ENCODE measurements around the gene MPP3. TPM values are rescaled to one million over a fixed set of nuclear protein-coding genes. Genes with fewer than 3 reads are reported as not detected.

The MPP3 gene
- total RNA-seq, result 8.7 and 9.1 TPM in 2 replicates

DNA sequence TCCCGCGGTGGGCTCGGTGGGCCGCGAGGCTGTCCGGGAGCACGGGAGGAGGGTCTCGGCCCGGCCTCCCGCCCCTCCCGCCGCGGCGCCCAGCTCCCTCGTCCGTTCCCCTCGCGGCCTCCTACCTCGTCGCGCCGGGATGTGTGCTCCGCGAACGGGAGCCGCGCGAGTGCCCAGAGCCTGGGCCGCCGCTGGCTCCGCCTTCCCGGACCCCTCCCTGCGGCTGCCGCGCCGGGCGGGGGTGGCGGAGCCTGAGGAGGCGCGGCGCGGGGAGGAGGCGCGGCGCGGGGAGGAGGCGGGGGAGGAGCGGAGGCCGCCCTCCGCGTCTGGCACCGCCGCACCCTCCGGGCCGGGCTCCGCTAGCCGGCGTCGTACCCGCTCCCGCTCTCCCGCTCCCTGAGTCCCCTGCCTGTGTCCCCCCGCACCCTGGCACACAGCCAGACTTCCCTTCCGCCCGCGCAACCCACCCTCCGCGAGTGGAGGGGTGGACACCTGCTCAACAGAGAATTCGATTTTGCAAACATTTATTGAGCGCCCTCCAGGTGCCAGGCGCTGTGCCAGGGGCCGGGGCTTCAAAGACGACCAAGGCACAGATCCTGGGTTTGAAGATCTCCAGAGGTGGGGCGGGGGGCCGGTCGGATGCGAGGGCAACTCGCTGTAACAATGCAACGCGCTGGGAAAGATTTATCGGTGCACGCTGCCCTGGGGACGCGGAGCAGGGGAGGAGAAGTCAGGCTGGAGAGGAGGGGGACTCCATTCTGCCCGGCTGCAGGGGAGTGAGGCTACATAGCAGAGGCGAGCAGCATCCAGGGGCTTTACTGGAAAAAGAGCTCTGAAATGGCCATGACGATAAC lies at the start of gene MPP3:
TSS of gene MPP3 (minus strand) at position 171 of the 854 bp plus-strand sequence. CDS start 1,240 bp downstream, outside the sequence.
- TF ChIP-seq, protein P1, sequence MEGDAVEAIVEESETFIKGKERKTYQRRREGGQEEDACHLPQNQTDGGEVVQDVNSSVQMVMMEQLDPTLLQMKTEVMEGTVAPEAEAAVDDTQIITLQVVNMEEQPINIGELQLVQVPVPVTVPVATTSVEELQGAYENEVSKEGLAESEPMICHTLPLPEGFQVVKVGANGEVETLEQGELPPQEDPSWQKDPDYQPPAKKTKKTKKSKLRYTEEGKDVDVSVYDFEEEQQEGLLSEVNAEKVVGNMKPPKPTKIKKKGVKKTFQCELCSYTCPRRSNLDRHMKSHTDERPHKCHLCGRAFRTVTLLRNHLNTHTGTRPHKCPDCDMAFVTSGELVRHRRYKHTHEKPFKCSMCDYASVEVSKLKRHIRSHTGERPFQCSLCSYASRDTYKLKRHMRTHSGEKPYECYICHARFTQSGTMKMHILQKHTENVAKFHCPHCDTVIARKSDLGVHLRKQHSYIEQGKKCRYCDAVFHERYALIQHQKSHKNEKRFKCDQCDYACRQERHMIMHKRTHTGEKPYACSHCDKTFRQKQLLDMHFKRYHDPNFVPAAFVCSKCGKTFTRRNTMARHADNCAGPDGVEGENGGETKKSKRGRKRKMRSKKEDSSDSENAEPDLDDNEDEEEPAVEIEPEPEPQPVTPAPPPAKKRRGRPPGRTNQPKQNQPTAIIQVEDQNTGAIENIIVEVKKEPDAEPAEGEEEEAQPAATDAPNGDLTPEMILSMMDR (IDR thresholded peaks at IDR 0.05; ENCODE audit: insufficient read depth, low read depth, low read length), result no peak
- H3K4me3 ChIP-seq (ENCODE audit: low read depth, low read length), result peak within 1 kb of the TSS; percentile 66
- peak; percentile 72 for DNase-seq (ENCODE audit: low read depth)

DNA sequence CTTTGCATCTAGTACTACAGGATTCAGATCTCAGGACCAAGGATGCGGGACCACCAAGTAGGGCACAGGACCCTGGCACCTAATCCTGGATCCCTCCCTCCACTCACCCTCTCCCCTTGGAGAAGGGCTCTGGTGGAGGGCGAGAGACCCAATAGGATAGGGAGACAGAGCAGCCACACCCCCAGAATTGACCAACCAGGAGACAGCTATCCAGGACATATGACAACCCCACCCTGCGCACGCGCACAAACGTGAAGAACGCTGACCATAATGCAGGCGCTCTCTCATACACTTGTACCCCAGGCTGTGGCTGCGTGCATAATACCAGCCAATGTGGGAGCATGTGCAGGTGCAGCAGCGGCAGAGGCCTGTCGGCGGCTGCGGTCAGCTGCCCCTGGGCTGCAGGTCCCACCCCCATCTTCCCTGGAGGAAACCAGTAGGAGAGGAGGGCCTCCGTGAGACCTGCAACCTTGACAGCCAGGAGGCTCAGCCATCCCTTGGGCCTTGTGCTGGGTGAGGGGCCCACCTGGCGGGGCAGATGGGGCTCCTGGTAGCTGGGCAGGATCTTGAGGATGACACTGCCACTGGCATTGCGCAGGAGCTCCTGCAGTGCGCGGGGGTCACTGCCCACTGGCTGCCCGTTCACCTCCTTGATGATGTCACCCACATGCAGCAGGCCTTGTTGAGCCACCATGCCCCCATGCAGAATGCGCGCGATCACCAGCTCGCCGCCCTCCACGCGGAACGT lies 49.0 kb upstream of the MPP3 start:
- TF ChIP-seq, protein P1 (IDR thresholded peaks at IDR 0.05; ENCODE audit: insufficient read depth, low read depth, low read length), result no peak
- no peak for DNase-seq (ENCODE audit: low read depth)
- H3K4me3 ChIP-seq (ENCODE audit: low read depth, low read length), result no peak overlapping the region

- no peak for DNase-seq (ENCODE audit: low read depth)
- TF ChIP-seq, protein P1 (IDR thresholded peaks at IDR 0.05; ENCODE audit: insufficient read depth, low read depth, low read length), result no peak
- no peak overlapping the region for H3K4me3 ChIP-seq (ENCODE audit: low read depth, low read length)
Measured at GRCh38 chr17:43881181-43881580, 48.2 kb upstream of the MPP3 start.

- peak; percentile 6 for DNase-seq (ENCODE audit: low read depth)
- TF ChIP-seq, protein P1 (IDR thresholded peaks at IDR 0.05; ENCODE audit: insufficient read depth, low read depth, low read length), result peak; percentile 71
- no peak overlapping the region for H3K4me3 ChIP-seq (ENCODE audit: low read depth, low read length)
Measured at GRCh38 chr17:43880420-43880991, 47.6 kb upstream of the MPP3 start.

- no peak for DNase-seq (ENCODE audit: low read depth)
- TF ChIP-seq, protein P1 (IDR thresholded peaks at IDR 0.05; ENCODE audit: insufficient read depth, low read depth, low read length), result no peak
- H3K4me3 ChIP-seq (ENCODE audit: low read depth, low read length), result no peak overlapping the region
Measured at GRCh38 chr17:43879723-43880419, 46.9 kb upstream of the MPP3 start.
